ENCODE data around the gene TRIM31.

The TRIM31 gene

GRCh38 chr6:30113003-30113759, at the start of gene TRIM31:
TRIM31 (minus strand) TSS chr6:30113090; CDS start chr6:30112805, 285 bp downstream.
- no peak for DNase-seq

- no peak for DNase-seq
Observed at GRCh38 chr6:30162265-30163089, 49.6 kb upstream of the TRIM31 start.

- DNase-seq, result no peak
Observed at GRCh38 chr6:30160785-30161531, 48.1 kb upstream of the TRIM31 start, which contains the start of gene TRIM10. TRIM10 (minus strand) TSS chr6:30161211; CDS start chr6:30160858, 353 bp downstream.

- no peak for DNase-seq
Observed at GRCh38 chr6:30160008-30160784, 47.3 kb upstream of the TRIM31 start.

GRCh38 chr6:30158475-30159040, 45.7 kb upstream of the TRIM31 start:
- DNase-seq, result peak; percentile 52

GRCh38 chr6:30157999-30158398, 45.1 kb upstream of the TRIM31 start:
- DNase-seq, result no peak

- DNase-seq, result no peak
Observed at GRCh38 chr6:30157581-30157980, 44.7 kb upstream of the TRIM31 start.

GRCh38 chr6:30156774-30157173, 43.9 kb upstream of the TRIM31 start:
- no peak for DNase-seq

- DNase-seq, result no peak
Observed at GRCh38 chr6:30156262-30156599, 43.3 kb upstream of the TRIM31 start.

- DNase-seq, result no peak
Observed at GRCh38 chr6:30155520-30156261, 42.8 kb upstream of the TRIM31 start.

- no peak for DNase-seq
Observed at GRCh38 chr6:30154709-30155519, 42.0 kb upstream of the TRIM31 start.

GRCh38 chr6:30154061-30154460, 41.2 kb upstream of the TRIM31 start:
- DNase-seq, result no peak

- no peak for DNase-seq
Observed at GRCh38 chr6:30152910-30153610, 40.2 kb upstream of the TRIM31 start.

GRCh38 chr6:30152016-30152673, 39.3 kb upstream of the TRIM31 start:
- DNase-seq, result no peak

GRCh38 chr6:30151580-30151979, 38.7 kb upstream of the TRIM31 start:
- DNase-seq, result no peak

- no peak for DNase-seq
Observed at GRCh38 chr6:30150671-30151395, 37.9 kb upstream of the TRIM31 start.

GRCh38 chr6:30149858-30150550, 37.1 kb upstream of the TRIM31 start:
- DNase-seq, result no peak

- no peak for DNase-seq
Observed at GRCh38 chr6:30149234-30149633, 36.3 kb upstream of the TRIM31 start.
